Peyer's patch (tissue), 4 donors: ENCODE measurements around the gene DDB1. TPM values are rescaled to one million over a fixed set of nuclear protein-coding genes. Genes with fewer than 3 reads are reported as not detected.
A peak's percentile ranks its signal among the peaks of the same experiment; 100 is the strongest.

ENCODE experiments used
- DNase-seq, 3 donors: peaks; one replicate each; pipeline ENCODE4 v3.0.0-alpha.2; 2017 to 2019
- H3K27ac ChIP-seq, 4 donors: fragments of 200-600 bp; sonication (generic); one replicate each; pipeline ENCODE4 v1.5.1; 2016 to 2019
- H3K27me3 ChIP-seq, 2 donors: fragments of 200-600 bp; sonication (generic); one replicate each; pipeline ENCODE4 v1.5.1; 2019
- H3K36me3 ChIP-seq, 3 donors: fragments of 200-600 bp; sonication (generic); one replicate each; pipeline ENCODE4 v1.5.1; 2016 to 2019
- H3K4me1 ChIP-seq, 4 donors: fragments of 200-600 bp; sonication (generic); one replicate each; pipeline ENCODE4 v1.5.1; 2016 to 2019
- H3K4me3 ChIP-seq, 4 donors: fragments of 200-600 bp; sonication (generic); 1 replicate in 3 of 4; 2 replicates in 1 of 4; pipeline ENCODE4 v1.5.1; 2016 to 2019; ENCODE audit warnings: mild to moderate bottlenecking in 1 of 4
- H3K9me3 ChIP-seq, 4 donors: fragments of 200-600 bp; sonication (generic); one replicate each; pipeline ENCODE4 v1.5.1; 2016 to 2019; ENCODE audit warnings: mild to moderate bottlenecking in 1 of 4
- POLR2A ChIP-seq, 2 donors: fragments of 450-650 bp; IDR thresholded peaks; one replicate each; pipeline ENCODE4 v1.5.1; 2017; ENCODE audit warnings: antibody characterized with exemption in 2 of 2, mild to moderate bottlenecking in 2 of 2, moderate library complexity in 2 of 2
- total RNA-seq, 4 donors: library from RNA; depleted of rRNA; stranded (reverse); fragments of >200 nt; gene quantifications; one replicate each; pipeline ENCODE4 v1.1.0, GENCODE V29; 2016
- TF ChIP-seq, protein P1 (sequence below), 6 experiments: fragments of 450-650 bp in 4 of 6; fragments of 200-600 bp in 2 of 6; sonication (generic) in 1 of 6; IDR thresholded peaks; one replicate each; pipeline ENCODE4 v1.5.1; 2017 to 2019; ENCODE audit warnings: antibody characterized with exemption in 6 of 6, mild to moderate bottlenecking in 3 of 6, moderate library complexity in 1 of 6

The DDB1 gene
- total RNA-seq, 4 donors from 2014 or later, result 76.7 to 168 (median 136) TPM

DNA sequence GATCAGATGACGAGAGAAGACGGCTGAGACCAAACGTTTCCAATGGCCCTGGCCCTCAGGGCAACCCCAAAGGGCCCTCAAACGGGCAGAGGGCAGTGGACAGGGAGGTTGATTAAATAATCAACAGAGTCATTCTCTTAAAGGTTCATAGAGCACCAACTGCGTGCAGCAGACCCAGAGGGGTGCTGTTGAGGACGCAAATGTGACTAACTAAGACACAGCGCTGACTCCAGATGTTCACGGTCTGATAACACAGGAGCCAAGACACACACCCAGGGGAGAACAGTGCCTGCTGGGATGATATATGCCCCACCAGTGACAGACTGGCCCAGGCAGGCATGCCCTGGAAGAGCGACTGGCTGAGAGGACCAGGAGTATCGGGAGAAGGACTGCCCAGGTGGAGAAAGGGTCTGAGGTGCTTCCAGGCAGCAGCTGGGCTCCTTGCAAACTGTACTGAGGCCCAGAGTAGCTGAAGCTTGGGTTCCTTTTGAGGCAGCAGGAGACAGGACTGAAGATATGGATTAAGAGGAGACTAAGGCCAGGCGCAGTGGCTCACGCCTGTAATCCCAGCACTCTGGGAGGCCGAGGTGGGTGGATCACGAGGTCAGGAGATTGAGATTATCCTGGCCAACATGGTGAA lies 45.4 kb downstream of the DDB1 start:
- H3K27me3 ChIP-seq, result no peaks in the 10 kb centered on the region
- no peak for TF ChIP-seq POLR2A (IDR thresholded peaks at IDR 0.05)
- TF ChIP-seq, protein P1, sequence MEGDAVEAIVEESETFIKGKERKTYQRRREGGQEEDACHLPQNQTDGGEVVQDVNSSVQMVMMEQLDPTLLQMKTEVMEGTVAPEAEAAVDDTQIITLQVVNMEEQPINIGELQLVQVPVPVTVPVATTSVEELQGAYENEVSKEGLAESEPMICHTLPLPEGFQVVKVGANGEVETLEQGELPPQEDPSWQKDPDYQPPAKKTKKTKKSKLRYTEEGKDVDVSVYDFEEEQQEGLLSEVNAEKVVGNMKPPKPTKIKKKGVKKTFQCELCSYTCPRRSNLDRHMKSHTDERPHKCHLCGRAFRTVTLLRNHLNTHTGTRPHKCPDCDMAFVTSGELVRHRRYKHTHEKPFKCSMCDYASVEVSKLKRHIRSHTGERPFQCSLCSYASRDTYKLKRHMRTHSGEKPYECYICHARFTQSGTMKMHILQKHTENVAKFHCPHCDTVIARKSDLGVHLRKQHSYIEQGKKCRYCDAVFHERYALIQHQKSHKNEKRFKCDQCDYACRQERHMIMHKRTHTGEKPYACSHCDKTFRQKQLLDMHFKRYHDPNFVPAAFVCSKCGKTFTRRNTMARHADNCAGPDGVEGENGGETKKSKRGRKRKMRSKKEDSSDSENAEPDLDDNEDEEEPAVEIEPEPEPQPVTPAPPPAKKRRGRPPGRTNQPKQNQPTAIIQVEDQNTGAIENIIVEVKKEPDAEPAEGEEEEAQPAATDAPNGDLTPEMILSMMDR (IDR thresholded peaks at IDR 0.05), result no peak
- H3K4me3 ChIP-seq, result no peak overlapping the region
- H3K4me1 ChIP-seq, result no peaks in the 10 kb centered on the region
- H3K36me3 ChIP-seq, result no peaks in the 10 kb centered on the region
- no peak for DNase-seq
- no peaks in the 10 kb centered on the region for H3K9me3 ChIP-seq
- no peak overlapping the region for H3K27ac ChIP-seq

DNA sequence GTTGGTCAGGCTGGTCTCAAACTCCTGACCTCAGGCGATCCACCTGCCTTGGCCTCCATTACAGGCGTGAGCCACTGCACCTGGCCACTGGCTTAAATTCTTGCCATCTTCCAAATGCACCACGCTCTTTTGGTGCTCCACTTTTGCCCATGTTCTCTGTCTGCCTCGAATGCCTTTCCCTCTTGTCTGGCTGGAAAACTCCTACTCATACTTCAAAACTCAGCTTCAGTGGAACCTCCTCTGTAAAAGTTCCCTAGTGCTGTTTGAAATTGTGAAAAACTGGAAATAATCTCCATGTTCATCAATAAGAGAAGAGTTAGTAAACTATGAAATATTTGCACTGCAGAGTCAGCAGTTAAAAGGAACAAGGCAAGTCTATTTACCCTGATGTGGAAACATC lies 49.3 kb downstream of the DDB1 start:
- H3K4me3 ChIP-seq, result no peak overlapping the region
- no peaks in the 10 kb centered on the region for H3K9me3 ChIP-seq
- H3K36me3 ChIP-seq, result no peaks in the 10 kb centered on the region
- no peaks in the 10 kb centered on the region for H3K27me3 ChIP-seq
- TF ChIP-seq POLR2A (IDR thresholded peaks at IDR 0.05), result no peak
- TF ChIP-seq, protein P1 (IDR thresholded peaks at IDR 0.05), result no peak
- no peak overlapping the region for H3K27ac ChIP-seq
- H3K4me1 ChIP-seq, result no peaks in the 10 kb centered on the region
- DNase-seq, result no peak

DNA sequence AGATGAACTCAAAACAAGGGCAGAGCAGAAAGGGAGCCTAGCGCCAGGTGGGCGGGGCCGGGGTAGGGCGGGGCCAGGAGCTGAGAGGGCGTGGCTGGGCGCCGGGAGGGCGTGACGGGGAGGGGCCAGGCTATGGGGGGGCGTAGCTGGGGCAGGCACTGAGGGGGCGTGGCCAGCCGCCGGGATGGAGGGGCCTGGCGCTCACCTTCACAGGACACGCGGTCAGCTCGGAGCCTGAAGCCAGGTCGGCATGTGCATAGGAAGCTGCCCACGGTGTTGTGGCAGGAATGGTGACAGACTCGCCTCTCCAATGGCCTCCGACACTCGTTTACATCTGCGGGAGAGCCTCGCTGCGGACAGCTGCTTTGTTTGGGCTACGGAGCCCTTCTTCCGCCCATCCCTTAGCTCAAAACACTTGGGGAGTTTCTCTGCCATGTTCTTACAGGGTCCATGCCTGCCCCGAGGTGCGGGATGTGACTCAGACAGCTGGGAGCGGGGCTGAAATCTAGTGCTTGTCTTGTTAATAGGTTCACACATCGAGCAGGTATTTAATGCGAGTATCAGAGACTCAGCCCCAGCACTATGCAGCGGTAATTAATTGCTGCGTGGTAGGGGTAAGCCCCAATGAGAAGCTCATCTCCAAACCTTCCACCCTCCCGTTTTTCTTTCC lies 51.2 kb downstream of the DDB1 start:
- Histone ChIP-seq H3K4me3 (no peak overlapping the region), H3K27me3 (no peaks in the 10 kb centered on the region), H3K27ac (no peak overlapping the region), H3K36me3 (no peaks in the 10 kb centered on the region), H3K9me3 (no peaks in the 10 kb centered on the region), H3K4me1 (no peaks in the 10 kb centered on the region)
- no peak for TF ChIP-seq POLR2A (IDR thresholded peaks at IDR 0.05)
- TF ChIP-seq, protein P1 (IDR thresholded peaks at IDR 0.05), result no peak
- peak in 2 of 3 donors; percentile 60 to 76 for DNase-seq

DNA sequence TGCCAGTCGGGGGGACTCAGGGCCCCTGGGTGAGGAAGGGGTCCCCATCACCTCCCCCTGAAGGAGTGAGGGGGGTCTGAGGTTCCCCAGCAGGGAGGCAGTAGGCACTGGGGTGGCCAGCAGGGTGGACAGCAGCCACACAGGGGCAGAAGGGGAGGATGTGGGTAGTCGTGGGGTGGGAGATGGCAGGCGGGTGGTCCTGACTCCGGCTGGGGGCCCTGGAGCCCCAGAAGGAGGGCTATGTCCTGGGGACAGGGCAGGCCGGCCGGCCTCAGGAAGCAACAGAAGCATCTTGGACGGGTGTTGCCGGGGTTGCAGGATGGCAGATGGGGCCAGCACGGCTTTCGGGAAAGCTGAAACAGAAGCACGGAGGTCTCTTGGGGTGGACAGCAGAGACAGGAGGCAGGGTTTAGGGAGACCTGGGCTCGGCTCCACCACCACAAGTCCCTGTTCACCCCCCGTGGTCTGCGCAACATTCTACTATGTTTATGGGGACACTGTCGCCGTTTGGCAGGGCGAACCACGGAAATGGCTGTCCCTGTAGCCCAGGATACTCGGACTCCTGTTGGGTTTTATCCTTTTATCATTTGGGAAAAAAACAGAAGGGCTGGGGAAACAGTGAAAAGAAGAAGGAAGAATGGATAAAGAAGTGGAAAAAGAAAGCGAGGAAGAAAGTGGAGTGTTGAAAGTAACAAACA lies 51.9 kb downstream of the DDB1 start:
- Histone ChIP-seq H3K4me1 (no peaks in the 10 kb centered on the region), H3K36me3 (no peaks in the 10 kb centered on the region), H3K4me3 (no peak overlapping the region), H3K27ac (no peak overlapping the region), H3K9me3 (no peaks in the 10 kb centered on the region), H3K27me3 (no peaks in the 10 kb centered on the region)
- DNase-seq, result no peak
- no peak for TF ChIP-seq POLR2A (IDR thresholded peaks at IDR 0.05)
- TF ChIP-seq, protein P1 (IDR thresholded peaks at IDR 0.05), result no peak

DNA sequence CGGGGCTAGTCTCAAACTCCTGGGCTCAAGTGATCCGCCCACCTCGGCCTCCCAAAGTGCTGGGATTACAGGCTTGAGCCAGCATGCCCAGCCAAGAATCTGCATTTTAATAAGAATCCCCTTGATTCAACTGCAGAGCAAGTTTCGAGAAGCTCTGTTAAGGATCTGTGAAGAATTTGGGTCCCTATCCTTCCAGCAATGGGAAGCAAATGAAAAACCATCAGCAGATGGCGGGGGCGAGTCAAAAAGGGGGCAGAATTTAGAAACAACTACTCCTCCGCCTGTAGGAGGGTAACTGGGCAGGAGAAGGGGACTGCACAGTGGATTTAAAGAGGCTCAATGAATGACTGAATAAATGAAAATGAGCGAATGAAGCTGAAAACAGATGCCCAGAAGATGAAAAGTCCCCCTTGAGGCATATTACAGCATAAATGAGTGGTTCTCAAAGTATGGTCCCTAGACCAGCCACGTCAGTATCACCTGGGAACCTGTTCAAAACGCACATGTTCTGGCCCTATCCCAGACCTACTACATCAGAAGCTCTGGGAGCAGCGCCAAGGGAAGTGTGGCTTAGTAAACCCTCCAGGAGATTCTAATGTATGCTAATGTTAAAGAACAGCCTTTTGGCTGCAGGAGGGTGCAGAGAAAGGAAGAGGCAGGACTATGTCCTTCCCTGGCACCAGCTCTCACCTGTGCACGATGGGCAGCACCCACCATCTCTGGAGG lies 52.8 kb downstream of the DDB1 start:
- H3K36me3 ChIP-seq, result no peaks in the 10 kb centered on the region
- TF ChIP-seq, protein P1 (IDR thresholded peaks at IDR 0.05), result no peak
- TF ChIP-seq POLR2A (IDR thresholded peaks at IDR 0.05), result no peak
- H3K27ac ChIP-seq, result no peak overlapping the region
- H3K9me3 ChIP-seq, result no peaks in the 10 kb centered on the region
- no peak for DNase-seq
- H3K27me3 ChIP-seq, result no peaks in the 10 kb centered on the region
- H3K4me1 ChIP-seq, result no peaks in the 10 kb centered on the region
- H3K4me3 ChIP-seq, result no peak overlapping the region
